ENCODE results near the gene POLD3. TPM values are rescaled to one million over a fixed set of nuclear protein-coding genes. Genes with fewer than 3 reads are reported as not detected.
A peak's percentile ranks its signal among the peaks of the same experiment; 100 is the strongest.

Gene POLD3
- total RNA-seq, 1 experiment from 2014 or later = 49.7 TPM

DNA sequence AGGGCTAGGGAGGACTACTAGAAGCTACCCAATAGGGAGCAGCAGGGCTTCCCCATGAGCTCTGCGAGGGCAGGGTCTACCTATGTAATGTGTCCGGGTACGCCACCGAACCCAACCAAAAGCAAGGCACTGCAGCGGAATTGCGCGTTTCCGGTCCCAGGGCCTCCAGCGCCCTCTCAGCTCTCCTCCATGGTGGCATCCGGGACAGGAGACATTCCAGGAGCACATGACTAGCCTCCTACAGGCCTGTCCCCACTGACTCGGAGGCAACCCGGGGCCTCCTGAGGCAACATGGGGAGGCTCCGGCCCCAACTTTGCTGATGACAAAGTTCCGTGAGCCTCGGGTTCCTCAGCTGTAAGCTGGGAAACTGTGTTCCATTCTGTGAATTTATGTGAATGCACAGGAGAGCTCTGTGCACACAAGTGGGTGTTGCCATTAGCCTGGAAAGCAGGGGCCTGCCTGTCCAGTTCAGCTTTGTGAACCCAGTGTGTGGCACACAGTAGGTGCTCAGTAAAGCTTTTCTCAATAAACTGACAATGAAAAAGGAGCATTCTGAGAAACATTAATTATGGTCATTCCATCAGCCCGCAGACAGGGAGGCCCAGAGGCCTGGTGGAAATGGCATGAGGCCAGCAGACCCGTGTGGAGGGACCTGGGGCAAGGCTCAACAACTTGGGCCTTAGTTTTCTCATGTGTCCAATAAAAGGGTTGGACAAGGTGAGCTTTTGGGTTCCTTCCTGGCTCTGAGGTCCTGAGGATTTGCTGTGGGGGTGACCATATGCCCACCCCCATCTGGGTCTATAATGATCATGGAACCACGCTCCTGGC is 88.5 kb downstream of the POLD3 start:
- ChIA-PET CTCF (interaction anchor here (0.6 to 1.6 kb wide), 3 partner anchors 22 to 403 kb away, joined by 3 to 6 read pairs (median 5); no protein-coding TSS in a partner anchor), POLR2A (no interaction called here)
- H3K36me3 ChIP-seq (ENCODE audit: control insufficient read depth, insufficient read depth, low read length) = no peaks in the 10 kb centered on the region
- BruUV-seq (replicated peaks) = no TSS peak
- H3K27me3 Mint-ChIP-seq (ENCODE audit: insufficient read depth, unreplicated experiment) = no peaks in the 10 kb centered on the region
- H3K27me3 ChIP-seq (replicated peaks; ENCODE audit: control insufficient read depth, insufficient read depth, low read length) = no peaks in the 10 kb centered on the region
- H3K4me1 Mint-ChIP-seq (ENCODE audit: low read depth, unreplicated experiment) = no peaks in the 10 kb centered on the region
- H3K9me3 ChIP-seq = no peaks in the 10 kb centered on the region
- H3K36me3 Mint-ChIP-seq (ENCODE audit: insufficient read depth, unreplicated experiment) = no peaks in the 10 kb centered on the region
- intact Hi-C loops (cut with micrococcal nuclease; ENCODE audit: unreplicated experiment) = no loop called here
- DNase-seq = peak in 1 of 2 experiments; percentile 35
- no peak overlapping the region for H3K4me3 Mint-ChIP-seq (ENCODE audit: unreplicated experiment)
- H3K4me1 ChIP-seq = no peaks in the 10 kb centered on the region
- H3K9me3 Mint-ChIP-seq (ENCODE audit: unreplicated experiment) = no peaks in the 10 kb centered on the region
- H3K27ac Mint-ChIP-seq (ENCODE audit: unreplicated experiment) = no peak overlapping the region
- TF ChIP-seq, protein P1, sequence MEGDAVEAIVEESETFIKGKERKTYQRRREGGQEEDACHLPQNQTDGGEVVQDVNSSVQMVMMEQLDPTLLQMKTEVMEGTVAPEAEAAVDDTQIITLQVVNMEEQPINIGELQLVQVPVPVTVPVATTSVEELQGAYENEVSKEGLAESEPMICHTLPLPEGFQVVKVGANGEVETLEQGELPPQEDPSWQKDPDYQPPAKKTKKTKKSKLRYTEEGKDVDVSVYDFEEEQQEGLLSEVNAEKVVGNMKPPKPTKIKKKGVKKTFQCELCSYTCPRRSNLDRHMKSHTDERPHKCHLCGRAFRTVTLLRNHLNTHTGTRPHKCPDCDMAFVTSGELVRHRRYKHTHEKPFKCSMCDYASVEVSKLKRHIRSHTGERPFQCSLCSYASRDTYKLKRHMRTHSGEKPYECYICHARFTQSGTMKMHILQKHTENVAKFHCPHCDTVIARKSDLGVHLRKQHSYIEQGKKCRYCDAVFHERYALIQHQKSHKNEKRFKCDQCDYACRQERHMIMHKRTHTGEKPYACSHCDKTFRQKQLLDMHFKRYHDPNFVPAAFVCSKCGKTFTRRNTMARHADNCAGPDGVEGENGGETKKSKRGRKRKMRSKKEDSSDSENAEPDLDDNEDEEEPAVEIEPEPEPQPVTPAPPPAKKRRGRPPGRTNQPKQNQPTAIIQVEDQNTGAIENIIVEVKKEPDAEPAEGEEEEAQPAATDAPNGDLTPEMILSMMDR (IDR thresholded peaks at IDR 0.05; ENCODE audit: insufficient read depth in 1 of 2, low read depth in 1 of 2, low read length in 1 of 2, severe bottlenecking in 1 of 2, unreplicated experiment in 1 of 2) = no peak
- no peak overlapping the region for H3K4me3 ChIP-seq (ENCODE audit: low read depth, low read length)

DNA sequence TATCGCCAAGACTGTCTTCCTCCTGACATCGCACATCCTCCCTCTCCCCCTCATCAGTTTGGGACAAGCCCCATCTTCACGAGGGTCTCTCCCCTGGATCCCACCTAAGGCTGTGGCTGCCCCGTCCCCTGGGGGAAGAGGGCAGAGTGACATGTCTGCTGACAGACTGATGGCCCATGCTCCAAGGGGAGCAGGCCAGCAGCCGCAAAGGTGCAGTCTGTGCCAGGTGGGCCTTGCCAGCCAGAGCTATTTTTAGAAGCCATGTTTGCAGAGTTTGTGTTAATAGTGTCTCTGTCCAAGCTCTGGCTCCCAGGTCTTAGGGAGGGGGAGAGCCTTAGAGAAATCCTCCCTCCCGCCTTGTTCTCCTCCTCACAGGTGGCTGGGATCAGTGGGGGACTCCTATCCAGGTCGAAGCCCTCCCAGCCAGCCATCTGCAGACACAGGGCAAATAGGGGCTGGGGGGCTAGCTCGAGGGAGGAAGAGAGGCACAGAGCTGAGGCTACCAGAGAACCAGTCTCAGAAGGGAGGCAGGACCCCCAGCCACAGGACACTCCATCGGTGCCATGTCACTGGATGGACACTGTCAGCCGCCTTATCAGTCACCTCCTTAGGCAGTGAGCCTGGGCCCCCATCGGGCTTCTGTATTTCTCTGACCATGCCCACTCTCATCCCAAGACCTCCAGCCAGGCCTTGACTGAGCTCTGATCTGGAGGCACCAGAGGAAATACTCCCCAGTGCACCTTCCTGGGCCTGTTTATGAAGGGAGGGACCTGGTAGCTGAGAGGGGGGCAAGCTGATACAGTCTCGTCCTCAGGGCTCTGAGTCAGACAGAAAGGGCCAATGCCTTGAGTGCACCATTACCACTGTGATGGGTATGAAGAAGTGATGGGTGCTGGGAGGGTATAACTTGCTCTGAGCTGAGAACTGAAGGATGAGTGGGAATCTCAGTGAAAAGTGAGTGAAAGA is 89.6 kb downstream of the POLD3 start:
- H3K4me3 ChIP-seq (ENCODE audit: low read depth, low read length) = no peak overlapping the region
- Mint-ChIP-seq H3K27ac (ENCODE audit: unreplicated experiment) (no peak overlapping the region), H3K36me3 (ENCODE audit: insufficient read depth, unreplicated experiment) (no peaks in the 10 kb centered on the region), H3K27me3 (ENCODE audit: insufficient read depth, unreplicated experiment) (no peaks in the 10 kb centered on the region), H3K9me3 (ENCODE audit: unreplicated experiment) (no peaks in the 10 kb centered on the region), H3K4me1 (ENCODE audit: low read depth, unreplicated experiment) (no peaks in the 10 kb centered on the region), H3K4me3 (ENCODE audit: unreplicated experiment) (no peak overlapping the region)
- no peaks in the 10 kb centered on the region for H3K36me3 ChIP-seq (ENCODE audit: control insufficient read depth, insufficient read depth, low read length)
- peak in 1 of 2 experiments; percentile 33 for DNase-seq
- no peaks in the 10 kb centered on the region for H3K4me1 ChIP-seq
- BruUV-seq (replicated peaks) = no TSS peak
- TF ChIP-seq, protein P1 (IDR thresholded peaks at IDR 0.05; ENCODE audit: insufficient read depth in 1 of 2, low read depth in 1 of 2, low read length in 1 of 2, severe bottlenecking in 1 of 2, unreplicated experiment in 1 of 2) = no peak
- H3K27me3 ChIP-seq (replicated peaks; ENCODE audit: control insufficient read depth, insufficient read depth, low read length) = no peaks in the 10 kb centered on the region
- H3K9me3 ChIP-seq = no peaks in the 10 kb centered on the region
- CTCF ChIA-PET = interaction anchor here (0.6 to 1.6 kb wide), 3 partner anchors 21 to 1084 kb away, joined by 4 to 6 read pairs (median 5); partner anchors contain the start of gene FAM168A
- POLR2A ChIA-PET = no interaction called here
- intact Hi-C loops (cut with micrococcal nuclease; ENCODE audit: unreplicated experiment) = no loop called here

DNA sequence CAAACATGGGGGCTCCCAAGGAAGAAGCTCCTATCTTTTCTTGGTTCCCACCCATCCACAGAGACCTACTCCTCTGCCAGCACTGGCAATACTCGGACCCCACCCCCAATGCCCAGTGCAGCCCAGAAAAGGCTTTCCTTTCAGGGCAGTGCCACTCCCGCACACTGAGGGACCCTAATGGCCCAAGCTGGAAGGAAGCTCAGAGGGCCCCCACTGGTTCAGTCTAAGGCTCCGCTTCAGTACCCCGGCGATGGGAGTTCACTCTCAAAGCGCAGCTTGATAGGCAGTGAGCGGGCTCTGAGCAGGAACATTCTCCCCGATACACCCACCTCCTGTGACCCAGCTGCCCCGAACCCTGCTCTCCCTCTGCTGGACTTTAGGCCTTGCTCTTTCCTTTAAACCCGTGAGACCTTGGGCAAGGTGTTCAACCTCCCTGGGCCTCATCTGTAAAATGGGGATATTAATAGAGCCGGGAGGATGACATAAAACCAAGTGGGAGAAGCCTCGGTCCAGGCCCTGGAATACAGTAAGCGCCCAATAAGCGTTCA is 90.4 kb downstream of the POLD3 start:
- Histone ChIP-seq H3K4me1 (no peaks in the 10 kb centered on the region), H3K36me3 (ENCODE audit: control insufficient read depth, insufficient read depth, low read length) (no peaks in the 10 kb centered on the region), H3K9me3 (no peaks in the 10 kb centered on the region), H3K27me3 (replicated peaks; ENCODE audit: control insufficient read depth, insufficient read depth, low read length) (no peaks in the 10 kb centered on the region), H3K4me3 (ENCODE audit: low read depth, low read length) (no peak overlapping the region)
- H3K27ac Mint-ChIP-seq (ENCODE audit: unreplicated experiment) = no peak overlapping the region
- POLR2A ChIA-PET = no interaction called here
- H3K4me3 Mint-ChIP-seq (ENCODE audit: unreplicated experiment) = no peak overlapping the region
- H3K4me1 Mint-ChIP-seq (ENCODE audit: low read depth, unreplicated experiment) = no peaks in the 10 kb centered on the region
- no peaks in the 10 kb centered on the region for H3K27me3 Mint-ChIP-seq (ENCODE audit: insufficient read depth, unreplicated experiment)
- TF ChIP-seq, protein P1 (IDR thresholded peaks at IDR 0.05; ENCODE audit: insufficient read depth in 1 of 2, low read depth in 1 of 2, low read length in 1 of 2, severe bottlenecking in 1 of 2, unreplicated experiment in 1 of 2) = no peak
- intact Hi-C loops (cut with micrococcal nuclease; ENCODE audit: unreplicated experiment) = no loop called here
- CTCF ChIA-PET = interaction anchor here (1.6 kb wide), 1 partner anchor 20 kb away, joined by 5 read pairs; no protein-coding TSS in a partner anchor
- no peaks in the 10 kb centered on the region for H3K36me3 Mint-ChIP-seq (ENCODE audit: insufficient read depth, unreplicated experiment)
- DNase-seq = peak in 1 of 2 experiments; percentile 31
- H3K9me3 Mint-ChIP-seq (ENCODE audit: unreplicated experiment) = no peaks in the 10 kb centered on the region
- no TSS peak for BruUV-seq (replicated peaks)

Data from Caco-2 (cell line).